Spleen (tissue), 11 donors: ENCODE measurements around the gene SCN2A. TPM values are rescaled to one million over a fixed set of nuclear protein-coding genes. Genes with fewer than 3 reads are reported as not detected.
"Not testable (repeated sequence)": the region's sequence is repeated elsewhere in the genome, so short reads cannot be mapped to it uniquely, and the experiment has no call there.

Source experiments
- DNase-seq: peaks from one replicate; pipeline ENCODE4 v3.0.0-alpha.2; 2020
- H3K27ac ChIP-seq, 8 donors: fragments of 200-600 bp; sonication (generic) in 7 of 8; 1 replicate in 4 of 8; 2 replicates in 4 of 8; pipeline versions ENCODE4 v1.5.0 to v1.8.0; 2016 to 2021; ENCODE audit warnings: inconsistent platforms in 4 of 8, mild to moderate bottlenecking in 4 of 8, moderate library complexity in 1 of 8
- H3K27me3 ChIP-seq, 7 donors: fragments of 200-600 bp; sonication (generic) in 6 of 7; replicated peaks in 1 of 7; 1 replicate in 4 of 7; 2 replicates in 3 of 7; pipeline versions ENCODE4 v1.5.0 to v1.8.0; 2016 to 2021; ENCODE audit warnings: inconsistent platforms in 3 of 7, mild to moderate bottlenecking in 1 of 7
- H3K36me3 ChIP-seq, 6 donors: fragments of 200-600 bp; sonication (generic) in 5 of 6; 1 replicate in 4 of 6; 2 replicates in 2 of 6; pipeline versions ENCODE4 v1.5.0 to v1.8.0; 2016 to 2021; ENCODE audit warnings: inconsistent platforms in 2 of 6
- H3K4me1 ChIP-seq, 6 donors: fragments of 200-600 bp; sonication (generic) in 5 of 6; 1 replicate in 3 of 6; 2 replicates in 3 of 6; pipeline versions ENCODE4 v1.5.0 to v1.8.0; 2016 to 2021; ENCODE audit warnings: inconsistent platforms in 3 of 6
- H3K4me3 ChIP-seq, 8 donors: fragments of 200-600 bp; sonication (generic) in 7 of 8; 1 replicate in 4 of 8; 2 replicates in 4 of 8; pipeline versions ENCODE4 v1.5.0 to v1.8.0; 2016 to 2021; ENCODE audit warnings: inconsistent platforms in 4 of 8, mild to moderate bottlenecking in 4 of 8, moderate library complexity in 2 of 8
- H3K9me3 ChIP-seq, 8 donors: fragments of 200-600 bp; sonication (generic) in 7 of 8; 1 replicate in 4 of 8; 2 replicates in 4 of 8; pipeline versions ENCODE4 v1.5.0 to v1.8.0; 2016 to 2021; ENCODE audit warnings: inconsistent platforms in 4 of 8
- CTCF ChIP-seq, 11 experiments: fragments of 200-600 bp in 7 of 11; fragments of 450-650 bp in 4 of 11; sonication (generic) in 4 of 11; IDR thresholded peaks in 8 of 11; conservative IDR thresholded peaks in 3 of 11; 1 replicate in 7 of 11; 2 replicates in 4 of 11; pipeline versions ENCODE4 v1.4.0 to v1.8.0; 2016 to 2021; ENCODE audit warnings: antibody characterized with exemption in 11 of 11, inconsistent platforms in 4 of 11, mild to moderate bottlenecking in 1 of 11
- POLR2A ChIP-seq, 3 donors: fragments of 450-650 bp; IDR thresholded peaks; one replicate each; pipeline ENCODE4 v1.5.1; 2017; ENCODE audit warnings: antibody characterized with exemption in 3 of 3, mild to moderate bottlenecking in 1 of 3
- POLR2AphosphoS5 ChIP-seq, 3 donors: sonication (generic); formaldehyde crosslinking; IDR thresholded peaks; one replicate each; pipeline ENCODE4 v1.5.1; 2017; ENCODE audit warnings: antibody characterized with exemption in 3 of 3
- WGBS, 5 donors: extraction: QIAGEN DNeasy Blood & Tissue Kit in 3 of 5; methylation state at CpG; one replicate each; pipeline versions ENCODE4 v1.1.5 to v1.1.7; 2013 to 2018; 5-methylcytosine and 5-hydroxymethylcytosine counted together
- intact Hi-C: fragments of 100-400 bp; cut with DNase I; formaldehyde crosslinking; loops from one replicate; pipeline ENCODE4 v1.15.0; 2023; ENCODE audit warnings: low total_unique reads
- polyA plus RNA-seq, 3 donors: library from polyadenylated mRNA; stranded (reverse); fragments of 200-250 nt; gene quantifications; one replicate each; pipeline ENCODE4 v1.2.1, GENCODE V29; 2013
- total RNA-seq, 7 donors: library from RNA; depleted of rRNA in 3 of 7; stranded (reverse); fragments of >200 nt in 3 of 7; fragmentation: NEBNext Ultra II Directional in 4 of 7; extraction: Animal tissue kit (Norgen Biotek cat#: 25700) in 4 of 7; gene quantifications; one replicate each; pipeline versions ENCODE4 v1.1.0 to v1.2.1, GENCODE V29; 2016 to 2021
- donor health status: healthy with polysubstance abuse.
- donor health status: DM: no; HTN: no; CAD: no; lungs with moderate emphysema.
- donor health status: DM: no; HTN: no; CAD: no.
- donor health status: Bipolar disorder and iron deficiency.
- donor health status: healthy.
- donor health status: DM: no; HTN: no; CAD: no.
- donor health status: DM: yes; HTN: yes; CAD: no.

SCN2A gene
- total and polyA plus RNA-seq, 10 donors = 0.14 to 1.2 (median 0.28) TPM

GRCh38 chr2:165390875-165391274, 151.7 kb downstream of the SCN2A start:
- no peak for TF ChIP-seq CTCF (IDR thresholded peaks at IDR 0.05 in 8 of 11, conservative IDR thresholded peaks at IDR 0.05 in 3 of 11)
- no peak for TF ChIP-seq POLR2AphosphoS5 (IDR thresholded peaks at IDR 0.05)
- TF ChIP-seq POLR2A (IDR thresholded peaks at IDR 0.05) = no peak
- Histone ChIP-seq H3K4me3 (no peak overlapping the region), H3K36me3 (no peaks in the 10 kb centered on the region), H3K9me3 (no peaks in the 10 kb centered on the region), H3K27me3 (no peaks in the 10 kb centered on the region), H3K4me1 (peaks cover 0 to 6% (median 0%) of the 10 kb centered on the region in 6 donors), H3K27ac (no peak overlapping the region)
- no peak for DNase-seq
- intact Hi-C loops = no loop called here

GRCh38 chr2:165391791-165392190, 152.6 kb downstream of the SCN2A start:
- H3K27ac ChIP-seq = no peak overlapping the region
- no peaks in the 10 kb centered on the region for H3K27me3 ChIP-seq
- WGBS, 5 donors = 54 to 68% (median 63%) methylated on average over 2 of the region's 2 CpGs
- intact Hi-C loops = no loop called here
- no peaks in the 10 kb centered on the region for H3K9me3 ChIP-seq
- TF ChIP-seq POLR2AphosphoS5 (IDR thresholded peaks at IDR 0.05) = no peak
- TF ChIP-seq CTCF (IDR thresholded peaks at IDR 0.05 in 8 of 11, conservative IDR thresholded peaks at IDR 0.05 in 3 of 11) = no peak
- TF ChIP-seq POLR2A (IDR thresholded peaks at IDR 0.05) = no peak
- peaks cover 0 to 6% (median 0%) of the 10 kb centered on the region in 6 donors for H3K4me1 ChIP-seq
- no peaks in the 10 kb centered on the region for H3K36me3 ChIP-seq
- DNase-seq = no peak
- H3K4me3 ChIP-seq = no peak overlapping the region

- intact Hi-C loops, H3K4me1 ChIP-seq, H3K27ac ChIP-seq, H3K9me3 ChIP-seq, DNase-seq, H3K4me3 ChIP-seq, H3K36me3 ChIP-seq, H3K27me3 ChIP-seq: not testable (repeated sequence)
- 68 to 81% (median 72%) methylated on average over 3 of the region's 3 CpGs for WGBS, 5 donors
Observed at GRCh38 chr2:165398603-165399002, 159.4 kb downstream of the SCN2A start.

DNA sequence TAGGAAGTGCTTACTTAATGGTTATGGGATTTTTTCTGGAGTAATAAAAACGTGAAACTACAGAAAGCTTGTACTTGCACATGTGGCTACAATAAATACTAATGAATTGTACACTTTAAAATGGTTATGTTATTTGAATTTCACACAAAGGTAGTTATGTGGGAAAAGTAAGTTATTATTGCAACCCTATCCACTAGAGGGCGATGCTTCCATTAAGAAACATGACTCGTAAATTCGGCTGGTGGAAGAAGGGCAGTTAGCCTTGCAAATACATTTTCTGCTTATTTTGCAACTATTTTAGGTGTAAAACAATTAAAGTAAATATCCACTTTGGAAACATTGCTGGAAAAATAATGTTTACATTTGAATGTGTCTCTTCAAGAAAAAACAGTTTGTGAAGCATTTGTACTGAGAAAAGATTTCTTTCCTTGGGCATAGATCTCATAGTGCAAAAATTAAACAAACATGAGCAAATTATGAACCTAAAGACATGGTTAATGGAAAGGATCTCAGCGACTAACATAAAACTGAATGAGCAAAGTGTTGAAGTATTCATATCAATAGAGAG, 162.2 kb downstream of the SCN2A start:
- TF ChIP-seq POLR2AphosphoS5 (IDR thresholded peaks at IDR 0.05) (no peak), CTCF (IDR thresholded peaks at IDR 0.05 in 8 of 11, conservative IDR thresholded peaks at IDR 0.05 in 3 of 11) (peak; percentile 34 to 72 (median 56)), POLR2A (IDR thresholded peaks at IDR 0.05) (no peak)
- no peak overlapping the region for H3K27ac ChIP-seq
- 1 to 4% (median 2%) methylated on average over 5 of the region's 5 CpGs for WGBS, 5 donors
- H3K9me3 ChIP-seq = no peaks in the 10 kb centered on the region
- intact Hi-C loops = loop anchor here (10.0 kb wide), 1 partner anchor 293 kb away; no protein-coding TSS in a partner anchor
- H3K4me3 ChIP-seq = no peak overlapping the region
- no peak for DNase-seq
- peaks cover 0 to 4% (median 0%) of the 10 kb centered on the region in 6 donors for H3K4me1 ChIP-seq
- no peaks in the 10 kb centered on the region for H3K36me3 ChIP-seq
- H3K27me3 ChIP-seq = no peaks in the 10 kb centered on the region
